A549 treated with DMSO at 1 μM for 4 hours (cell line): Measurements from ENCODE around the gene CENPS. TPM values are rescaled to one million over a fixed set of nuclear protein-coding genes. Genes with fewer than 3 reads are reported as not detected.

Experiments used
- total RNA-seq: library from RNA; stranded (reverse); fragments of 200-300 nt; extraction: Qiagen RNA extraction; gene quantifications from 5 replicates; pipeline ENCODE4 v1.2.3, GENCODE V29; 2022; ENCODE audit warnings: low read depth

CENPS gene
- total RNA-seq = 22.7 to 32.4 TPM (median 30.4 TPM) in 5 replicates

GRCh38 chr1:10430216-10431069 lies at the start of gene CENPS:
TSS of gene CENPS (plus strand) at chr1:10430433. CDS start at chr1:10430518, 85 bp downstream.

GRCh38 chr1:10398734-10399443 lies 31.3 kb upstream of the CENPS start, which contains the start of gene PGD:
TSS of gene PGD (plus strand) at chr1:10399064. CDS start at chr1:10399118, 54 bp downstream.

GRCh38 chr1:10449751-10450150 lies 19.5 kb downstream of the CENPS start, which contains the start of gene CORT:
TSS of gene CORT (plus strand) at chr1:10450031. CDS start at chr1:10450224, 193 bp downstream.

GRCh38 chr1:10472220-10473144 lies 42.2 kb downstream of the CENPS start, which contains the start of gene DFFA:
TSS of gene DFFA (minus strand) at chr1:10472529. CDS start at chr1:10472458, 71 bp downstream.

GRCh38 chr1:10474613-10475507 lies 44.6 kb downstream of the CENPS start, which contains the start of gene PEX14:
TSS of gene PEX14 (plus strand) at chr1:10474950. CDS start at chr1:10474967, 17 bp downstream.

Other genes starting within 250 kb of the CENPS start
- 13.0 to 17.2 TPM (median 15.8 TPM) in 5 replicates for gene KIF1B, start 219.9 kb upstream of the CENPS start, total RNA-seq
- gene PGD, start 31.4 kb upstream of the CENPS start, total RNA-seq = 1,089 to 1,299 TPM (median 1,195 TPM) in 5 replicates
- 0.09 to 0.51 TPM (median 0.22 TPM) in 4 of 5 replicates, not detected in the other for gene CORT, start 19.6 kb downstream of the CENPS start, total RNA-seq
- gene DFFA, start 42.1 kb downstream of the CENPS start, total RNA-seq = 22.8 to 29.7 TPM (median 26.9 TPM) in 5 replicates
- gene PEX14, start 44.5 kb downstream of the CENPS start, total RNA-seq = 13.9 to 17.7 TPM (median 15.1 TPM) in 5 replicates